CD4-positive, alpha-beta T cell treated with Interleukin-15 for 4 hours (primary cell): ENCODE measurements around the gene TXNDC8.
"Not testable (repeated sequence)": the region's sequence is repeated elsewhere in the genome, so short reads cannot be mapped to it uniquely, and the experiment has no call there.

ENCODE experiments used
- DNase-seq: peaks from one replicate; pipeline ENCODE4 v3.0.0-alpha.2; 2020; ENCODE audit warnings: low spot score

Gene TXNDC8

GRCh38 chr9:110327716-110328115 is 9.9 kb downstream of the TXNDC8 start:
- no peak for DNase-seq

- no peak for DNase-seq
Observed at GRCh38 chr9:110323818-110324217, 13.8 kb downstream of the TXNDC8 start.

GRCh38 chr9:110320651-110321445 is 16.8 kb downstream of the TXNDC8 start:
- no peak for DNase-seq

GRCh38 chr9:110319781-110320492 is 17.7 kb downstream of the TXNDC8 start:
- no peak for DNase-seq

GRCh38 chr9:110317911-110318310 is 19.8 kb downstream of the TXNDC8 start:
- DNase-seq = no peak

GRCh38 chr9:110316261-110317075 is 21.2 kb downstream of the TXNDC8 start:
- no peak for DNase-seq

GRCh38 chr9:110311978-110312377 is 25.7 kb downstream of the TXNDC8 start:
- not testable (repeated sequence) for DNase-seq

- DNase-seq = no peak
Observed at GRCh38 chr9:110309681-110310080, 28.0 kb downstream of the TXNDC8 start.

GRCh38 chr9:110308633-110309038 is 29.0 kb downstream of the TXNDC8 start:
- no peak for DNase-seq

GRCh38 chr9:110307191-110307590 is 30.5 kb downstream of the TXNDC8 start:
- no peak for DNase-seq

- DNase-seq = no peak
Observed at GRCh38 chr9:110303133-110303532, 34.5 kb downstream of the TXNDC8 start.

- no peak for DNase-seq
Observed at GRCh38 chr9:110298043-110298605, 39.5 kb downstream of the TXNDC8 start.

GRCh38 chr9:110293248-110293647 is 44.4 kb downstream of the TXNDC8 start:
- DNase-seq = no peak

GRCh38 chr9:110291921-110292557 is 45.6 kb downstream of the TXNDC8 start:
- DNase-seq = no peak

- no peak for DNase-seq
Observed at GRCh38 chr9:110290001-110290400, 47.7 kb downstream of the TXNDC8 start.

- DNase-seq = no peak
Observed at GRCh38 chr9:110288503-110288902, 49.2 kb downstream of the TXNDC8 start.

GRCh38 chr9:110287289-110287680 is 50.4 kb downstream of the TXNDC8 start:
- no peak for DNase-seq

GRCh38 chr9:110284211-110284844 is 53.3 kb downstream of the TXNDC8 start:
- no peak for DNase-seq

GRCh38 chr9:110283751-110284150 is 53.9 kb downstream of the TXNDC8 start:
- DNase-seq = no peak

- DNase-seq = no peak
Observed at GRCh38 chr9:110282739-110283081, 55.0 kb downstream of the TXNDC8 start.

- DNase-seq = no peak
Observed at GRCh38 chr9:110282018-110282738, 55.5 kb downstream of the TXNDC8 start.
